Measurements from ENCODE around the gene CHP2.

GRCh38 chr16:23765933-23766332, 11.1 kb downstream of the CHP2 start:
- TF ChIP-seq ZBTB10 (tag by site-specific recombination; IDR thresholded peaks at IDR 0.05) (no peak), YY1 (tag by site-specific recombination; IDR thresholded peaks at IDR 0.05) (no peak), ZNF792 (tag by site-specific recombination; IDR thresholded peaks at IDR 0.05) (no peak), KLF7 (tag by site-specific recombination; IDR thresholded peaks at IDR 0.05; ENCODE audit: borderline replicate concordance) (no peak), CTCF (tag by site-specific recombination; IDR thresholded peaks at IDR 0.05) (no peak), ZNF707 (tag by site-specific recombination; IDR thresholded peaks at IDR 0.05) (no peak), SP2 (tag by site-specific recombination; IDR thresholded peaks at IDR 0.05) (no peak), PBX3 (CRISPR knock-in tag; IDR thresholded peaks at IDR 0.05) (no peak), ZNF830 (tag by site-specific recombination; IDR thresholded peaks at IDR 0.05; ENCODE audit: low read depth) (no peak), ZNF121 (tag by site-specific recombination; IDR thresholded peaks at IDR 0.05) (no peak), KLF16 (tag by site-specific recombination; IDR thresholded peaks at IDR 0.05) (no peak), KLF17 (tag by site-specific recombination; IDR thresholded peaks at IDR 0.05) (no peak)

All from HEK293 (cell line).